ENCODE data around the gene TMEM242. TPM values are rescaled to one million over a fixed set of nuclear protein-coding genes. Genes with fewer than 3 reads are reported as not detected.

The TMEM242 gene
- total RNA-seq, 1 experiment from 2014 or later, result 8.7 TPM

GRCh38 chr6:157323255-157323965, at the start of gene TMEM242 (continued):
- TF ChIP-seq ATF6 (CRISPR knock-in tag; IDR thresholded peaks at IDR 0.05) (no peak), E2F5 (CRISPR knock-in tag; IDR thresholded peaks at IDR 0.05) (peak; percentile 59), CBFB (CRISPR knock-in tag; IDR thresholded peaks at IDR 0.05; ENCODE audit: low read depth) (no peak), EMX1 (CRISPR knock-in tag; IDR thresholded peaks at IDR 0.05) (no peak), TCF7 (CRISPR knock-in tag; IDR thresholded peaks at IDR 0.05; ENCODE audit: low read depth) (no peak), NFE2L1 (CRISPR knock-in tag; IDR thresholded peaks at IDR 0.05) (peak; percentile 82), ZNF423 (CRISPR knock-in tag; IDR thresholded peaks at IDR 0.05) (peak; percentile 90), TP53 (CRISPR knock-in tag; IDR thresholded peaks at IDR 0.05) (no peak), ZNF263 (CRISPR knock-in tag; IDR thresholded peaks at IDR 0.05; ENCODE audit: low read depth) (peak; percentile 95), SMAD3 (CRISPR knock-in tag; IDR thresholded peaks at IDR 0.05; ENCODE audit: borderline replicate concordance) (no peak), FOXK1 (CRISPR knock-in tag; IDR thresholded peaks at IDR 0.05) (peak; percentile 99), CTCF (IDR thresholded peaks at IDR 0.05) (no peak), ZNF317 (CRISPR knock-in tag; IDR thresholded peaks at IDR 0.05; ENCODE audit: borderline replicate concordance, low read depth) (peak; percentile 42; the same call in 1 of the 2 replicates), MXD4 (CRISPR knock-in tag; IDR thresholded peaks at IDR 0.05; ENCODE audit: borderline replicate concordance) (no peak), RELA (CRISPR knock-in tag; IDR thresholded peaks at IDR 0.05; ENCODE audit: borderline replicate concordance) (no peak; the same call in 1 of the 2 replicates), JUN (CRISPR knock-in tag; IDR thresholded peaks at IDR 0.05) (0 out of 2 replicates have a peak, but pooled peaks have one; percentile 52), NR2C2 (CRISPR knock-in tag; IDR thresholded peaks at IDR 0.05) (no peak), ZNF416 (CRISPR knock-in tag; IDR thresholded peaks at IDR 0.05) (no peak), TEAD4 (CRISPR knock-in tag; IDR thresholded peaks at IDR 0.05) (no peak; the same call in 1 of the 2 replicates)
- TF ChIP-seq, protein P1, sequence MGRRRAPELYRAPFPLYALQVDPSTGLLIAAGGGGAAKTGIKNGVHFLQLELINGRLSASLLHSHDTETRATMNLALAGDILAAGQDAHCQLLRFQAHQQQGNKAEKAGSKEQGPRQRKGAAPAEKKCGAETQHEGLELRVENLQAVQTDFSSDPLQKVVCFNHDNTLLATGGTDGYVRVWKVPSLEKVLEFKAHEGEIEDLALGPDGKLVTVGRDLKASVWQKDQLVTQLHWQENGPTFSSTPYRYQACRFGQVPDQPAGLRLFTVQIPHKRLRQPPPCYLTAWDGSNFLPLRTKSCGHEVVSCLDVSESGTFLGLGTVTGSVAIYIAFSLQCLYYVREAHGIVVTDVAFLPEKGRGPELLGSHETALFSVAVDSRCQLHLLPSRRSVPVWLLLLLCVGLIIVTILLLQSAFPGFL (CRISPR knock-in tag; IDR thresholded peaks at IDR 0.05; ENCODE audit: borderline replicate concordance), result 0 out of 2 replicates have a peak, but pooled peaks have one; percentile 83
- TF ChIP-seq, protein P2, sequence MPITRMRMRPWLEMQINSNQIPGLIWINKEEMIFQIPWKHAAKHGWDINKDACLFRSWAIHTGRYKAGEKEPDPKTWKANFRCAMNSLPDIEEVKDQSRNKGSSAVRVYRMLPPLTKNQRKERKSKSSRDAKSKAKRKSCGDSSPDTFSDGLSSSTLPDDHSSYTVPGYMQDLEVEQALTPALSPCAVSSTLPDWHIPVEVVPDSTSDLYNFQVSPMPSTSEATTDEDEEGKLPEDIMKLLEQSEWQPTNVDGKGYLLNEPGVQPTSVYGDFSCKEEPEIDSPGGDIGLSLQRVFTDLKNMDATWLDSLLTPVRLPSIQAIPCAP (CRISPR knock-in tag; IDR thresholded peaks at IDR 0.05), result no peak
- TF ChIP-seq, protein P3, sequence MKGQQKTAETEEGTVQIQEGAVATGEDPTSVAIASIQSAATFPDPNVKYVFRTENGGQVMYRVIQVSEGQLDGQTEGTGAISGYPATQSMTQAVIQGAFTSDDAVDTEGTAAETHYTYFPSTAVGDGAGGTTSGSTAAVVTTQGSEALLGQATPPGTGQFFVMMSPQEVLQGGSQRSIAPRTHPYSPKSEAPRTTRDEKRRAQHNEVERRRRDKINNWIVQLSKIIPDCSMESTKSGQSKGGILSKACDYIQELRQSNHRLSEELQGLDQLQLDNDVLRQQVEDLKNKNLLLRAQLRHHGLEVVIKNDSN (CRISPR knock-in tag; IDR thresholded peaks at IDR 0.05), result peak; percentile 70
- TF ChIP-seq, protein P4, sequence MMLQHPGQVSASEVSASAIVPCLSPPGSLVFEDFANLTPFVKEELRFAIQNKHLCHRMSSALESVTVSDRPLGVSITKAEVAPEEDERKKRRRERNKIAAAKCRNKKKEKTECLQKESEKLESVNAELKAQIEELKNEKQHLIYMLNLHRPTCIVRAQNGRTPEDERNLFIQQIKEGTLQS (CRISPR knock-in tag; conservative IDR thresholded peaks at IDR 0.05), result 0 out of 2 replicates have a peak, but pooled peaks have one; percentile 29
- TF ChIP-seq, protein P5, sequence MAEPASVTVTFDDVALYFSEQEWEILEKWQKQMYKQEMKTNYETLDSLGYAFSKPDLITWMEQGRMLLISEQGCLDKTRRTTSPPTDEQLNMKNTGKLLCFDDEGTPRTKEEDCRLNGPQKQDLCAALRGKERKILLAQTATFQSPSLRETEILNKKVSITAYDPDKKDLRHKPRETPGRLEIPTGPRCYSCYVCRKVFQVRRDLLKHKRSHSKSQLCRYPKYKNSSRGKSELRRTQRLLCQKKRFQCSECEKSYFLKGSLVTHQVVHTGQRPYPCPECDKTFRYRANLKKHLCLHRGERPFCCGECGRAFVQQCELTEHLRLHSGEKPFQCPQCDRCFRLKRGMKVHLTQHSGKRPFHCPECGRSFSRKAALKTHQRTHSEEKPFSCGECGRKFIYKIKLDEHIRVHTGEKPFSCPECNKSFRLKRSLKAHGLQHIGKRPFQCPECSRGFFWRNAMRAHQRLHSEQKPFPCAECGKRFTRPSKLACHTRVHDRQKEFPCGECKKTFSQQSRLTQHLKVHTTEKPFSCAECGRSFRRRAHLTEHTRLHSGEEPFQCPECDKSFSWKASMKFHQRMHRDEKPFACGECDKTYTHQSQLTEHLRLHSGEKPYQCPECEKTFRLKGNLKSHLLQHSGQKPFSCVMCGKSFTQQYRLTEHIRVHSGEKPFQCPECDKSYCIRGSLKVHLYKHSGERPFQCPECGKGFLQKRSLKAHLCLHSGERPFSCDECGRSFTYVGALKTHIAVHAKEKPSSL (CRISPR knock-in tag; conservative IDR thresholded peaks at IDR 0.05), result no peak
- TF ChIP-seq, protein P6, sequence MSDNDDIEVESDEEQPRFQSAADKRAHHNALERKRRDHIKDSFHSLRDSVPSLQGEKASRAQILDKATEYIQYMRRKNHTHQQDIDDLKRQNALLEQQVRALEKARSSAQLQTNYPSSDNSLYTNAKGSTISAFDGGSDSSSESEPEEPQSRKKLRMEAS (CRISPR knock-in tag; IDR thresholded peaks at IDR 0.05), result peak; percentile 83
- TF ChIP-seq, protein P7, sequence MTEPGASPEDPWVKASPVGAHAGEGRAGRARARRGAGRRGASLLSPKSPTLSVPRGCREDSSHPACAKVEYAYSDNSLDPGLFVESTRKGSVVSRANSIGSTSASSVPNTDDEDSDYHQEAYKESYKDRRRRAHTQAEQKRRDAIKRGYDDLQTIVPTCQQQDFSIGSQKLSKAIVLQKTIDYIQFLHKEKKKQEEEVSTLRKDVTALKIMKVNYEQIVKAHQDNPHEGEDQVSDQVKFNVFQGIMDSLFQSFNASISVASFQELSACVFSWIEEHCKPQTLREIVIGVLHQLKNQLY (CRISPR knock-in tag; IDR thresholded peaks at IDR 0.05), result peak; percentile 85; the same call in 1 of the 2 replicates
